GM12878 (cell line): ENCODE data around the gene COQ5. TPM values are rescaled to one million over a fixed set of nuclear protein-coding genes. Genes with fewer than 3 reads are reported as not detected.

ENCODE experiments used
- CHD1 ChIP-seq: IDR thresholded peaks from 2 replicates; pipeline ENCODE4 v1.6.1; 2012; ENCODE audit warnings: low read depth, low read length, improper control_type of control experiment
- EP300 ChIP-seq, 2 experiments: fragments of 150-350 bp in 1 of 2; IDR thresholded peaks; 2 replicates each; pipeline ENCODE4 v1.6.1; 2011 to 2012; ENCODE audit warnings: low read depth in 2 of 2, low read length in 2 of 2, borderline replicate concordance in 1 of 2, improper control_type of control experiment in 1 of 2, inconsistent platforms in 1 of 2; ENCODE audit not compliant: control insufficient read depth in 1 of 2
- RELB ChIP-seq: fragments of 450-650 bp; IDR thresholded peaks from 2 replicates; pipeline ENCODE4 v1.6.1; 2017; ENCODE audit warnings: low read depth, mild to moderate bottlenecking, moderate library complexity
- RUNX3 ChIP-seq: IDR thresholded peaks from 2 replicates; pipeline ENCODE4 v1.6.1; 2012; ENCODE audit warnings: low read length, inconsistent platforms
- SMAD5 ChIP-seq: IDR thresholded peaks from 2 replicates; pipeline ENCODE4 v1.6.1; 2016; ENCODE audit warnings: antibody characterized with exemption, low read depth
- SPI1 ChIP-seq: IDR thresholded peaks from 2 replicates; pipeline ENCODE4 v1.6.1; 2011; ENCODE audit warnings: low read depth, mild to moderate bottlenecking, low read length, moderate library complexity, borderline replicate concordance; ENCODE audit not compliant: insufficient read depth
- SREBF1 ChIP-seq: IDR thresholded peaks from 2 replicates; pipeline ENCODE4 v1.6.1; 2012; ENCODE audit warnings: mild to moderate bottlenecking, low read length
- USF2 ChIP-seq: IDR thresholded peaks from 2 replicates; pipeline ENCODE4 v1.6.1; 2011; ENCODE audit warnings: low read depth, low read length, improper control_type of control experiment, borderline replicate concordance
- polyA plus RNA-seq, 11 experiments: library from polyadenylated mRNA; depleted of rRNA in 4 of 11; unstranded in 6 of 11; stranded (reverse) in 5 of 11; fragments of >200 nt; fragmentation: Nextera tagmentation in 4 of 11; fragmentation: Illumina TruSeq in 1 of 11; extraction: Ambion mirVana in 4 of 11; extraction: Trizol in 1 of 11; gene quantifications; 1 replicate in 1 of 11; 2 replicates in 10 of 11; pipeline versions ENCODE4 v1.2.1 to v1.2.3, GENCODE V29; 2011 to 2016; ENCODE audit warnings: inconsistent platforms in 2 of 11, missing spikeins in 2 of 11, low read depth in 1 of 11
- total RNA-seq, 4 experiments: library from RNA; depleted of rRNA in 3 of 4; stranded (reverse); fragments of >200 nt in 3 of 4; fragmentation: Illumina TruSeq in 1 of 4; extraction: Trizol in 1 of 4; gene quantifications; 2 replicates each; pipeline versions ENCODE4 v1.2.1 to v1.2.3, GENCODE V29; 2013 to 2021
- TF ChIP-seq, protein P1 (sequence below): IDR thresholded peaks from 2 replicates; pipeline ENCODE4 v1.6.1; 2011; ENCODE audit warnings: mild to moderate bottlenecking, low read depth, low read length, moderate library complexity; ENCODE audit not compliant: insufficient replicate concordance
- TF ChIP-seq, protein P2 (sequence below): fragments of 450-650 bp; IDR thresholded peaks from 2 replicates; pipeline ENCODE4 v1.6.1; 2014; ENCODE audit warnings: mild to moderate bottlenecking
- TF ChIP-seq, protein P3 (sequence below): IDR thresholded peaks from 2 replicates; pipeline ENCODE4 v1.6.1; 2012; ENCODE audit warnings: mild to moderate bottlenecking, low read depth, low read length

Gene COQ5
- total and polyA plus RNA-seq, 10 of the 15 experiments (the other 5 are each of a cell fraction or from before 2014, with no cell fraction given): 24.8 to 69.3 (median 37.8) TPM

- TF ChIP-seq RELB: peak; percentile 36; the same call in 1 of the 2 replicates
- TF ChIP-seq CHD1: no peak
- TF ChIP-seq SREBF1: no peak
- TF ChIP-seq SMAD5: no peak
- no peak for TF ChIP-seq USF2
- TF ChIP-seq, protein P1, sequence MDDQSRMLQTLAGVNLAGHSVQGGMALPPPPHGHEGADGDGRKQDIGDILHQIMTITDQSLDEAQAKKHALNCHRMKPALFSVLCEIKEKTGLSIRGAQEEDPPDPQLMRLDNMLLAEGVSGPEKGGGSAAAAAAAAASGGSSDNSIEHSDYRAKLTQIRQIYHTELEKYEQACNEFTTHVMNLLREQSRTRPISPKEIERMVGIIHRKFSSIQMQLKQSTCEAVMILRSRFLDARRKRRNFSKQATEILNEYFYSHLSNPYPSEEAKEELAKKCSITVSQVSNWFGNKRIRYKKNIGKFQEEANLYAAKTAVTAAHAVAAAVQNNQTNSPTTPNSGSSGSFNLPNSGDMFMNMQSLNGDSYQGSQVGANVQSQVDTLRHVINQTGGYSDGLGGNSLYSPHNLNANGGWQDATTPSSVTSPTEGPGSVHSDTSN: no peak
- TF ChIP-seq, protein P2, sequence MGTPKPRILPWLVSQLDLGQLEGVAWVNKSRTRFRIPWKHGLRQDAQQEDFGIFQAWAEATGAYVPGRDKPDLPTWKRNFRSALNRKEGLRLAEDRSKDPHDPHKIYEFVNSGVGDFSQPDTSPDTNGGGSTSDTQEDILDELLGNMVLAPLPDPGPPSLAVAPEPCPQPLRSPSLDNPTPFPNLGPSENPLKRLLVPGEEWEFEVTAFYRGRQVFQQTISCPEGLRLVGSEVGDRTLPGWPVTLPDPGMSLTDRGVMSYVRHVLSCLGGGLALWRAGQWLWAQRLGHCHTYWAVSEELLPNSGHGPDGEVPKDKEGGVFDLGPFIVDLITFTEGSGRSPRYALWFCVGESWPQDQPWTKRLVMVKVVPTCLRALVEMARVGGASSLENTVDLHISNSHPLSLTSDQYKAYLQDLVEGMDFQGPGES: no peak
- TF ChIP-seq, protein P3, sequence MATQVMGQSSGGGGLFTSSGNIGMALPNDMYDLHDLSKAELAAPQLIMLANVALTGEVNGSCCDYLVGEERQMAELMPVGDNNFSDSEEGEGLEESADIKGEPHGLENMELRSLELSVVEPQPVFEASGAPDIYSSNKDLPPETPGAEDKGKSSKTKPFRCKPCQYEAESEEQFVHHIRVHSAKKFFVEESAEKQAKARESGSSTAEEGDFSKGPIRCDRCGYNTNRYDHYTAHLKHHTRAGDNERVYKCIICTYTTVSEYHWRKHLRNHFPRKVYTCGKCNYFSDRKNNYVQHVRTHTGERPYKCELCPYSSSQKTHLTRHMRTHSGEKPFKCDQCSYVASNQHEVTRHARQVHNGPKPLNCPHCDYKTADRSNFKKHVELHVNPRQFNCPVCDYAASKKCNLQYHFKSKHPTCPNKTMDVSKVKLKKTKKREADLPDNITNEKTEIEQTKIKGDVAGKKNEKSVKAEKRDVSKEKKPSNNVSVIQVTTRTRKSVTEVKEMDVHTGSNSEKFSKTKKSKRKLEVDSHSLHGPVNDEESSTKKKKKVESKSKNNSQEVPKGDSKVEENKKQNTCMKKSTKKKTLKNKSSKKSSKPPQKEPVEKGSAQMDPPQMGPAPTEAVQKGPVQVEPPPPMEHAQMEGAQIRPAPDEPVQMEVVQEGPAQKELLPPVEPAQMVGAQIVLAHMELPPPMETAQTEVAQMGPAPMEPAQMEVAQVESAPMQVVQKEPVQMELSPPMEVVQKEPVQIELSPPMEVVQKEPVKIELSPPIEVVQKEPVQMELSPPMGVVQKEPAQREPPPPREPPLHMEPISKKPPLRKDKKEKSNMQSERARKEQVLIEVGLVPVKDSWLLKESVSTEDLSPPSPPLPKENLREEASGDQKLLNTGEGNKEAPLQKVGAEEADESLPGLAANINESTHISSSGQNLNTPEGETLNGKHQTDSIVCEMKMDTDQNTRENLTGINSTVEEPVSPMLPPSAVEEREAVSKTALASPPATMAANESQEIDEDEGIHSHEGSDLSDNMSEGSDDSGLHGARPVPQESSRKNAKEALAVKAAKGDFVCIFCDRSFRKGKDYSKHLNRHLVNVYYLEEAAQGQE: no peak
- TF ChIP-seq RUNX3: peak; percentile 43
- peak; percentile 77 for TF ChIP-seq SPI1
- TF ChIP-seq EP300 (IDR thresholded peaks at IDR 0.05; ENCODE audit: borderline replicate concordance in 1 of 2, control insufficient read depth in 1 of 2, low read depth in 2 of 2, low read length in 2 of 2): 0 out of 4 replicates have a peak, but pooled peaks of 1 of the 2 experiments have one; percentile 13
These were observed 60.6 kb downstream of the COQ5 start (continued) for GRCh38 chr12:120468325-120468820.
